HG02840 (cell line): ENCODE measurements around the gene FNBP1L.
"Not testable (repeated sequence)": the region's sequence is repeated elsewhere in the genome, so short reads cannot be mapped to it uniquely, and the experiment has no call there.

ENCODE experiments used
- ATAC-seq: cut with Tn5 transposase; IDR thresholded peaks from one replicate; pipeline ENCODE4 v1.9.1; 2021; ENCODE audit warnings: mild to moderate bottlenecking, moderate library complexity, moderate number of reproducible peaks; ENCODE audit not compliant: unreplicated experiment, low FRiP score

FNBP1L gene

GRCh38 chr1:93522721-93523120 is 74.8 kb downstream of the FNBP1L start:
- no peak for ATAC-seq

- no peak for ATAC-seq
These were observed 77.5 kb downstream of the FNBP1L start for GRCh38 chr1:93525431-93525830.

- ATAC-seq: no peak
These were observed 78.5 kb downstream of the FNBP1L start for GRCh38 chr1:93526431-93526830.

GRCh38 chr1:93528412-93528811 is 80.5 kb downstream of the FNBP1L start:
- no peak for ATAC-seq

GRCh38 chr1:93531193-93531592 is 83.3 kb downstream of the FNBP1L start:
- no peak for ATAC-seq

GRCh38 chr1:93532780-93533378 is 85.0 kb downstream of the FNBP1L start:
- no peak for ATAC-seq

- ATAC-seq: no peak
These were observed 85.8 kb downstream of the FNBP1L start for GRCh38 chr1:93533677-93534076.

GRCh38 chr1:93537396-93537795 is 89.5 kb downstream of the FNBP1L start:
- no peak for ATAC-seq

GRCh38 chr1:93537924-93538323 is 90.0 kb downstream of the FNBP1L start:
- no peak for ATAC-seq

- ATAC-seq: no peak
These were observed 93.1 kb downstream of the FNBP1L start for GRCh38 chr1:93541045-93541444.

- no peak for ATAC-seq
These were observed 94.5 kb downstream of the FNBP1L start for GRCh38 chr1:93542398-93542797.

- ATAC-seq: no peak
These were observed 98.4 kb downstream of the FNBP1L start for GRCh38 chr1:93546162-93546863.

- no peak for ATAC-seq
These were observed 101.2 kb downstream of the FNBP1L start for GRCh38 chr1:93549131-93549530.

- ATAC-seq: no peak
These were observed 101.9 kb downstream of the FNBP1L start for GRCh38 chr1:93549811-93550210.

GRCh38 chr1:93552741-93553455 is 105.0 kb downstream of the FNBP1L start:
- no peak for ATAC-seq

- ATAC-seq: not testable (repeated sequence)
These were observed 106.1 kb downstream of the FNBP1L start for GRCh38 chr1:93553886-93554490.

GRCh38 chr1:93554883-93555872 is 107.3 kb downstream of the FNBP1L start:
- no peak for ATAC-seq

GRCh38 chr1:93556291-93556690 is 108.4 kb downstream of the FNBP1L start:
- no peak for ATAC-seq

GRCh38 chr1:93559045-93559444 is 111.1 kb downstream of the FNBP1L start:
- no peak for ATAC-seq

GRCh38 chr1:93559695-93560094 is 111.8 kb downstream of the FNBP1L start:
- no peak for ATAC-seq
